ENCODE measurements around the gene CCNB3.

CCNB3 gene

GRCh38 chrX:50168241-50168687, 36.3 kb upstream of the CCNB3 start:
- H3K4me3 ChIP-seq (ENCODE audit: low read length): no peak overlapping the region
- no peak for TF ChIP-seq CTCF (conservative IDR thresholded peaks at IDR 0.05; ENCODE audit: low read length)
- DNase-seq (ENCODE audit: low read depth): no peak

GRCh38 chrX:50169717-50170116, 34.8 kb upstream of the CCNB3 start:
- no peak for TF ChIP-seq CTCF (conservative IDR thresholded peaks at IDR 0.05; ENCODE audit: low read length)
- H3K4me3 ChIP-seq (ENCODE audit: low read length): no peak overlapping the region
- DNase-seq (ENCODE audit: low read depth): no peak

- no peak for TF ChIP-seq CTCF (conservative IDR thresholded peaks at IDR 0.05; ENCODE audit: low read length)
- H3K4me3 ChIP-seq (ENCODE audit: low read length): no peak overlapping the region
- no peak for DNase-seq (ENCODE audit: low read depth)
Observed at GRCh38 chrX:50180073-50180940, 24.3 kb upstream of the CCNB3 start.

GRCh38 chrX:50183891-50184290, 20.7 kb upstream of the CCNB3 start:
- no peak overlapping the region for H3K4me3 ChIP-seq (ENCODE audit: low read length)
- TF ChIP-seq CTCF (conservative IDR thresholded peaks at IDR 0.05; ENCODE audit: low read length): no peak
- no peak for DNase-seq (ENCODE audit: low read depth)

- no peak overlapping the region for H3K4me3 ChIP-seq (ENCODE audit: low read length)
- TF ChIP-seq CTCF (conservative IDR thresholded peaks at IDR 0.05; ENCODE audit: low read length): no peak
- DNase-seq (ENCODE audit: low read depth): no peak
Observed at GRCh38 chrX:50188859-50189600, 15.5 kb upstream of the CCNB3 start.

- no peak overlapping the region for H3K4me3 ChIP-seq (ENCODE audit: low read length)
- no peak for TF ChIP-seq CTCF (conservative IDR thresholded peaks at IDR 0.05; ENCODE audit: low read length)
- DNase-seq (ENCODE audit: low read depth): no peak
Observed at GRCh38 chrX:50198348-50198747, 6.2 kb upstream of the CCNB3 start.

All from AG10803 (cell line).